Activated gamma-delta T cell treated with Interleukin-2 at 50 U/mL for 16 hours (primary cell): ENCODE results near the gene ZNF669.
"Not testable (repeated sequence)": the region's sequence is repeated elsewhere in the genome, so short reads cannot be mapped to it uniquely, and the experiment has no call there.

ENCODE experiments used
- DNase-seq: peaks from one replicate; pipeline ENCODE4 v3.0.0-alpha.2; 2020

The ZNF669 gene

DNA sequence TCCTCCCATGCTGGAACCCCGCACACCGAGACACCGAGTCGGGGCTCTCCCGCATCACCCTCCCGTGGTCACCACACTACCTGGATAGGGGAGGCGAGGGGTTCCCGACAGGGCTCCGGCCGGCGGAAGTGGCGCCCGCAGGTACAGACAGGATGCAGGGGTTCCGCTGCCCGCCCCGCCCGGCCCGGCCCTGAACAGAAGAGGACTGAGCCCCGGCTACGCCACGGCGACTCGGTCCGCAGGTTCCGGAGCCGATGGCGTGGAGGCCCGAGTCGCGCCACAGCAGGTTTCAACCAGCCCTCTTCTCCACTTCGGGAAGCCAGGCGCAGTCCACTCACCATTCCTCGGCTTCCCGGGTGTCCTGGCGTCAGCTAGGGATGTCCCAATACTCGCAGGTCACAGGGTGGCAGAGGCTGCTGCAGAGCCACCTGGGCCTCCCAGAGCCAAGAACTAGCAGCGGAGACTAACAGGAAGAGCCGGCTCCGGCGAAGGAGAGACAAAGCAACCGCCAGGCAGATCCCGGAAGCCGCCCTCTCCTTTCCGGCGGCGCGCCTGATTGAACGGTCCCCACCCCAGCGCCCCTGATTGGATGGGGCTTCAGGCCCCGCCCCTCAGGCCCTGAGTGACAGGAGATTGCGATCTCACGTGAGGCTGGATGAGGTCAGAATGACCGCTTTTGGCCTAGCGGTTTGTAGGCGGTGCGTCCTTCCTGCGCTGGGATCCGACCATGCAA lies at the start of gene ZNF669:
ZNF669 (minus strand) TSS at position 498 of the 733 bp plus-strand sequence; CDS start at position 341, 157 bp downstream.
- DNase-seq, result peak; percentile 90

DNA sequence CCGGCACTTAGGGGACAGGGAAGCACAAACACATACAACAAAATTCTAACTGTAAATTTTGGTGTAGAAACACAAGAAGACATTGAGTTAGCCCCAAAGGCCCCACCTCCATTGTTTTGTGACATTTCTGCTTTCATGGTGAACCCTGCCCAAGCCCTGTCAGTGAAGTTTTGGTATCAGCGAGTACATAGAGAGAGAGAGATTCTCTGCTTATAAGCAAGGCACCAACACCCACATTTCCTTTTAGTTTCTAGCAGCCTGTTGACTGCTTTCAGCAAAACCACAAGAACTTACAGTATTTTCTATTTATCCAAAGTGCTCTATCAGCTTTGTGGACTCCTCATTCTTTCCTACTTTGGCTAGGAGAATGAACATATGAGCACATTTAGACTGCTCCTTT lies 43.6 kb upstream of the ZNF669 start:
- DNase-seq, result no peak

GRCh38 chr1:247147120-247147519 lies 43.0 kb upstream of the ZNF669 start:
- not testable (repeated sequence) for DNase-seq

GRCh38 chr1:247146671-247147070 lies 42.5 kb upstream of the ZNF669 start:
- DNase-seq, result no peak

- no peak for DNase-seq
These were observed 41.1 kb upstream of the ZNF669 start for GRCh38 chr1:247145279-247145678.

DNA sequence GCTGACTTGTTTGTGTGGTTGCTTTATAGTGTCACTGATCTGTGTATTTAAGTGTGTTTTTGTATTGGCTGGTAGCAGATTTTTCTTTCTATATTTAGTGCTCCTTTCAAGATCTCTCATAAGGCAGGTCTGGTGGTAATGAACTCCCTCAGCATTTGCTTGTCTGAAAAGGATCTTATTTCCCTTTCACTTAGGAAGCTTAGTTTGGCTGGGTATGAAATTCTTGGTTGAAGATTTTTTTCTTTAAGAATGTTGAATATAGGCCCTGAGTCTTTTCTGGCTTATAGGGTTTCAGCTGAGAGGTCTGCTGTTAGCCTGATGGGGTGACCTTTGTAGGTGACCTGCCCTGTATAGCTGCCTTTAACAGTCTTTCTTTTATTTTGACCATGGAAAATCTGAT lies 35.4 kb upstream of the ZNF669 start:
- DNase-seq, result not testable (repeated sequence)

DNA sequence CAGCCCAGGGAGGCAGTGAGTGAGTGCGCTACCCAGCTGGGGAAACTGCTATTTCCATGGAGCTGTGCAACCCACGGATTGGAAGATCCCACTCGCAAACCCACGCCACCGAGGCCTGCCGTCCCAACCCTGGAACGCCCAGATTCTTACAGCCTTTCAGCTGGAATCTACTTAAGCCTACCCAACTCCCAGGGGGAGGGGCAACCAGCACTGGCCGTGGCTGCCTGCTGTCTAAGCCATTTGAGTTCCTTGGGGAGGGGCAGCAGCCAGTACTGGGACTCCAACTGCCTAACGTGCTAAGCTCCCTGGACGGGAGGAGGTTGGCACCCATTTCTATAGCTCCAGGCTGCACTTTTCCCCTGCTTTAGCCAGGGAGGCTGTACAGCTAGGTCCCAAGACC lies 27.1 kb upstream of the ZNF669 start:
- no peak for DNase-seq

- DNase-seq, result not testable (repeated sequence)
These were observed 23.5 kb upstream of the ZNF669 start for GRCh38 chr1:247127519-247128282.

DNA sequence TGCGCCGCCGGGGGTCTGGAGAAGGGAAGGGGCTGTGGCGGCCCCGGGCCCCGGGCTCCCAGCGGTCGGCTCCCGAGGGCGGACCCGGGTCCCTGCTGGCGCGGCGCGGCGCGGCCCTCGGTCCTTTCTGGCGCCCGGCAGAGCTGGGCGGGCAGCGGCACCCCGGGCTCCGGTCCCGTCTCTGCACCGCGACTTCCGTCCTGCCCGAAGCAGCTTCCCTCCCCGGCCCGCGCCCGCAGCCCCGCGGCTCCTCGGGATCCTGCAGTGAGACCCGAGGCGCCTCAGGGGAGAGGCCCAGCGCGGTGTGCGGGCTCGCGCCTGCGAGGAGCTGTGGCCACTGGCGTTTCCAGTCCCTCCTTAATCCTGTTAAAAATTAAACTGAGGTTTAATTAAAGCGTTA lies 22.4 kb upstream of the ZNF669 start:
- DNase-seq, result not testable (repeated sequence)

- not testable (repeated sequence) for DNase-seq
These were observed 22.0 kb upstream of the ZNF669 start for GRCh38 chr1:247126166-247126565.

DNA sequence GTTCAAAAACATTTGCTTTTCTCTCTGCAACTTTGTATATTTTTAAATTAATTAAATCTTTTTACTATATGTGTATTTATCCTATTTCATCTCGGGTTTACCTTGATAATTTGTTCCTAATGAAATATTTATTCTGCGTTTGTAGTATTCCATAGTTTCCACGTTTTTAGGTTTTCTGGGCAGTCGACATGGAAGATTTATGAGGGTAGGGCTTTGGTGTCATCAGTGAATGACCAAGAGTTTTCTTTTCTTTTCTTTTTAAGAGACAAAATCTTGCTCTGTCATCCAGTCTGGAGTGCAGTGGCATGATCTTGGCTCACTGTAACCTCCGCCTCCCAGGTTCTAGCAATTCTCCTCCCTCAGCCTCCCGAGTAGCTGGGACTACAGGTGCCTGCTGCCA lies 17.2 kb upstream of the ZNF669 start:
- DNase-seq, result no peak

DNA sequence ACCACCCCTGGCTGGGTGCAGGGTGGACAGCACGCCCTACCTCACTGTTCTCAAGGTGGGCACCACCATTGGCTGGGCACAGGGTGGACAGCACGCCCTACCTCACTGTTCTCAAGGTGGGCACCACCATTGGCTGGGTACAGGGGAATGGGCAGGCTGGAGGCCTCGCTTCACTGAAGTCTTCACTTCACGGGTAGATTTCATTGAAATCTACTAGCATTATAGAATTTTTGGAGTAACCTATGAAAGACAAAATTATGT lies 16.2 kb upstream of the ZNF669 start:
- DNase-seq, result not testable (repeated sequence)

GRCh38 chr1:247119600-247120407 lies 15.6 kb upstream of the ZNF669 start:
- no peak for DNase-seq

GRCh38 chr1:247118946-247119446 lies 14.8 kb upstream of the ZNF669 start:
- no peak for DNase-seq

DNA sequence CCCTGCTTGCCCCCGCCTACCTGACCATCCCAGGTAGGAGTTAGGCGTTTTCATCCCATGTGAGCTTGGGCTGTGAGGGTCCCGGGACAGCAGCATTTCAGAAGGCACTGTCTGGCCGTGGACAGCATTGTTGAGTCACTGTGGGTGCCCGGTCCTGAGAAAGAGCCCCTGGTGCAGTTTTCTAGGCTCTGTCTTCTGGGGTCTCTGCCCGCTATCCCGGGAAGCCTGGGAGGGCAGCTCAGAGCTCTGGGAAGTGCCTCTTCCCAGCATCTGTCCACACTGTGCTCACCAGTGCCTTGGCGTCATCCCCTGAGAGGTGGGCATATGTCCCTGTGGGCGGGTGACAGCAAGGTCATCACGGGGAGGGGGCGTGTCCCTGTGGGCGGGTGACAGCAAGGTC lies 11.4 kb upstream of the ZNF669 start:
- DNase-seq, result no peak

DNA sequence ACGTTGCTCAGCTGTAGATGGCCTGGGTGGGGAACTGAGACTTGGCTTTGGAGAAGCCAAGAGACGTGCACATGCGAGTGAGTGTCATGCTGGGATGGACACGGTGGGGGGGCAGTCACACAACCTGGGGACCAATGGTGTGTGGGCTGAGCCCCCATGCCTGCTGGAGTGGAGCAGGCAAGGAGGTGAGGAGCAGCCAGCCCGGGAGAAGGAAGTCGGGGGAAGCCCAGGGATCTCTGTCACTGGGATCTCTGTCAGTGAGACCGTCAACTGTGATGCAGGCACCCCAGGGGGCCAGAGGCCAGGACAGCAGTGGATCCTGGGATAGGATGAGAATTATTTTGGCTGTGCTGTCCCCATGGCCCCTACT lies 11.0 kb upstream of the ZNF669 start:
- no peak for DNase-seq

- no peak for DNase-seq
These were observed 10.4 kb upstream of the ZNF669 start for GRCh38 chr1:247114351-247115140.

DNA sequence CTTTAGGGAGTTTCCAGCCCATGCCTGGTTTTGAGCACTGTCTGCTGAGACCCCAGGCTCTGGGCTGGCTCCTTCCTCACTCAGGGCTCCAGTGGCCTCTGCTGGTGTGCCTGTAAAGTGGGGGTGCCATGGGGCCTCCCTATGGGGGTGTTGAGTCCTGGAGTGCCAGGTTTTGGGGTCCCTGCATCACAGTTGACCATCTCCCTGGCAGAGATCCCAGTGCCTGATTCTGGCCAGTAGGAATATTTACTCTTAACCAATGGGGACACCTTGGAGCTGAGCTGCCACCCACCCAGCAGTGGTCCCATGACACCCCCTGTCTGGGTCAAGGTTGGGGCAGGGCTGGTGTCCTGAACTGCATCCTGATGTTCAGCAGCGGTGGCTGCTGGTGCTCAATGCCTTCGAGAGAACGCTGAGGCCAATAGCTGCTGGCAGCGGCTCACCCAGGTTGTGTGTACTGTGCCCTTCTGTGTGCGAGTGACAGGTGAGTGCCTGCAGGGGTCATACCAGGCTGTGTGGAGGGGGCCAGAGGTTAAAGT lies 9.6 kb upstream of the ZNF669 start:
- no peak for DNase-seq

DNA sequence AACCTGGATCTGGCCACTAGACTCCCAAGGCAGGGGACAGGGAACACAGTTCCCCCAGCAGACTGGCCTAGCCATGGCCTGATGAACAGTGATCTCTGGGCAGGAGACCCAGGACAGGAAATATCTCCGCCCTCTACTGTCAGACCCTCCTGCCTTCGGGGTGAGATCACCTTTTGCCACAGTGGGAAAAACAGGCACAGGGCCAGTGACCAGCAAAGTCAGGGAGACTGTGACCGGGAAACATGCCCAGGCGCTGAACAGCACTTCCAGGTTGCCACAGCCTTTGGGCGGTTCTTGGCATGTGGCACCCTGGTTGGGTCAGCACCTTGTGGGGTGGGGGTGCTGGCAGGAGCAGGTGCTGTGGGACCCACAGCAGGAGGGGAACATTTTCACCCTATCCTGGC lies 8.9 kb upstream of the ZNF669 start:
- no peak for DNase-seq

DNA sequence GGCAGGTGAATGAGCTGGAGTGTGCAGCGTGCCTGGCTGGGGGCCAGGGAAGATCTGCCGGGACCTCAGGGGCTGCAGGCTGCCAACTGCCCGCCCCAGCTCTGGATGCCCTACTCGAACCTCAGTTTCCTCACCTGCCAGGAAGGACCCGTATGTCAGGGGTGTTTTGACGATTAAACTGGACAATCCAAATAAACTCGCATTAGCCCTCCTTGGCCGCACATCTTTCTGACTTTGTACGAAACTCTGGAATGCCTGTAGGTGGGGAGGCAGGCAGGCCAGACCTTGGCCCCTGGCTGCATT lies 8.3 kb upstream of the ZNF669 start:
- DNase-seq, result no peak

DNA sequence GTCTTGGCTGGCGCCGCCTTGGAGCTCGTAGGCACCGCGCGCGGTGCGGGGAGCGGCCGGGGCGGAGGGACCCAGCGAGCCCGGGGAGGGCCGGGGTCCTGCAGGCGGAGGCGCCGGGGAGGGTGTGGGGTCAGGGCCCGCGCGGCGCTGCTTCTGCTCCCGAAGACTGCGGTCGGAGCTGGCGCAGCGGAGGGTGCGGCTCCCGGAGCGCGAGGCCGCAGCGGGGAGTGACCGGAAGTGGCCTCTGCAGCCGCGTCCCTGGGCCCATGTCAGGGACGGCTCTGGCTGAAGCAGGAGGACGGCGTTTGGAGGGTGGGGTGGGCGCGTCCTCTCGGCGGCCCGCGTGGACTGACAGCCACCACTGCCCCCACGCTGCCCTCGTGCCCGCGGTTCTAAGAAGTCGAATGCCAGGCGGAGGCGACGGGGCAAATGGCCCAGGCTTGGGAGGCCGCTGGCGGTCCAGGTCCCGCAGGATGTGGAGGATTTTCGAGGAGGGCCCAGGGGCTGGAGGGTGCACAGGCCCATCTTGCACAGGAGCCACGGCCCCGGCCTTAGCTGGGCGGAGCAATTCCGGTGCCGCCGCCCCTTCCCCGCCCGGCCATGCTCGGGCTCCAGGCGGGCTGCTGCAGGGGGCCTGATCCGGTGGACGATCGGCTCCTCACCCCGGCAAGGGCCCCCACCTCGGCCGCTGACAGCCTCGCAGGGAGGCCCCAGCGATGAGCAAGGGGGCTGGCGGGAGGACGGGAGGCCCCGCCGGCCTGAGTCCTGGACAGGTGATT lies 7.7 kb upstream of the ZNF669 start:
- DNase-seq, result no peak

- DNase-seq, result no peak
These were observed 7.1 kb upstream of the ZNF669 start for GRCh38 chr1:247111259-247111699.
